Urinary bladder (tissue), 4 donors: ENCODE measurements around the gene BABAM2. TPM values are rescaled to one million over a fixed set of nuclear protein-coding genes. Genes with fewer than 3 reads are reported as not detected.

Source experiments
- DNase-seq: peaks from one replicate; pipeline ENCODE4 v3.0.0-alpha.2; 2015; ENCODE audit errors: extremely low spot score
- H3K27ac ChIP-seq: one replicate; pipeline ENCODE4 v1.5.1; 2013; ENCODE audit warnings: low read depth, mild to moderate bottlenecking, moderate library complexity
- H3K36me3 ChIP-seq: one replicate; pipeline ENCODE4 v1.6.1; 2013; ENCODE audit warnings: mild to moderate bottlenecking, moderate library complexity; ENCODE audit not compliant: insufficient read depth
- H3K4me1 ChIP-seq: one replicate; pipeline ENCODE4 v1.6.1; 2013; ENCODE audit warnings: mild to moderate bottlenecking, moderate library complexity; ENCODE audit not compliant: insufficient read depth
- H3K4me3 ChIP-seq: one replicate; pipeline ENCODE4 v1.5.1; 2013; ENCODE audit warnings: low read depth, low read length
- WGBS: extraction: QIAGEN DNeasy Blood & Tissue Kit; methylation state at CpG from one replicate; pipeline ENCODE4 v1.1.7; 2013; 5-methylcytosine and 5-hydroxymethylcytosine counted together
- polyA plus RNA-seq: library from polyadenylated mRNA; stranded (reverse); fragments of 200-250 nt; gene quantifications from one replicate; pipeline ENCODE4 v1.2.3, GENCODE V29; 2013
- total RNA-seq: library from RNA; depleted of rRNA; stranded (reverse); fragments of >200 nt; gene quantifications from one replicate; pipeline ENCODE4 v1.2.3, GENCODE V29; 2014
- donor health status: healthy with polysubstance abuse.
- donor health status: healthy.

BABAM2 gene
- total and polyA plus RNA-seq, 2 donors, result 37.0 to 40.6 TPM

GRCh38 chr2:28188436-28188835 is 297.9 kb downstream of the BABAM2 start:
- H3K4me3 ChIP-seq, result no peak overlapping the region
- DNase-seq, result no peak
- 77% methylated on average over 4 of the region's 4 CpGs for WGBS
- no peaks in the 10 kb centered on the region for H3K36me3 ChIP-seq
- no peak overlapping the region for H3K27ac ChIP-seq
- H3K4me1 ChIP-seq, result no peaks in the 10 kb centered on the region

- DNase-seq, result no peak
- Histone ChIP-seq H3K4me1 (no peaks in the 10 kb centered on the region), H3K4me3 (no peak overlapping the region), H3K36me3 (no peaks in the 10 kb centered on the region), H3K27ac (peak overlapping the region; percentile 12)
- 80% methylated on average over 10 of the region's 10 CpGs for WGBS
These were observed 303.3 kb downstream of the BABAM2 start for GRCh38 chr2:28193630-28194403.

GRCh38 chr2:28199995-28200679 is 309.6 kb downstream of the BABAM2 start:
- DNase-seq, result no peak
- Histone ChIP-seq H3K4me3 (no peak overlapping the region), H3K4me1 (no peaks in the 10 kb centered on the region), H3K27ac (no peak overlapping the region), H3K36me3 (no peaks in the 10 kb centered on the region)
- WGBS, result 98% methylated on average over 2 of the region's 2 CpGs

- Histone ChIP-seq H3K27ac (no peak overlapping the region), H3K4me1 (no peaks in the 10 kb centered on the region), H3K36me3 (no peaks in the 10 kb centered on the region), H3K4me3 (no peak overlapping the region)
- 33% methylated on average over 7 of the region's 7 CpGs for WGBS
- DNase-seq, result no peak
These were observed 311.2 kb downstream of the BABAM2 start for GRCh38 chr2:28201671-28202180.

GRCh38 chr2:28202719-28203118 is 312.2 kb downstream of the BABAM2 start:
- no peak overlapping the region for H3K4me3 ChIP-seq
- DNase-seq, result no peak
- no peaks in the 10 kb centered on the region for H3K4me1 ChIP-seq
- H3K36me3 ChIP-seq, result no peaks in the 10 kb centered on the region
- no peak overlapping the region for H3K27ac ChIP-seq
- WGBS, result 92% methylated on average over 3 of the region's 3 CpGs

GRCh38 chr2:28206762-28207161 is 316.2 kb downstream of the BABAM2 start:
- Histone ChIP-seq H3K4me1 (no peaks in the 10 kb centered on the region), H3K27ac (no peak overlapping the region), H3K4me3 (no peak overlapping the region), H3K36me3 (no peaks in the 10 kb centered on the region)
- WGBS, result 69% methylated on average over 3 of the region's 3 CpGs
- no peak for DNase-seq

- 92% methylated on average over 3 of the region's 3 CpGs for WGBS
- Histone ChIP-seq H3K4me3 (no peak overlapping the region), H3K36me3 (no peaks in the 10 kb centered on the region), H3K4me1 (no peaks in the 10 kb centered on the region), H3K27ac (no peak overlapping the region)
- DNase-seq, result no peak
These were observed 318.7 kb downstream of the BABAM2 start for GRCh38 chr2:28209261-28209691.

- Histone ChIP-seq H3K36me3 (no peaks in the 10 kb centered on the region), H3K4me3 (no peak overlapping the region), H3K27ac (no peak overlapping the region), H3K4me1 (no peaks in the 10 kb centered on the region)
- DNase-seq, result no peak
These were observed 319.3 kb downstream of the BABAM2 start for GRCh38 chr2:28209864-28210263.

- H3K4me1 ChIP-seq, result no peaks in the 10 kb centered on the region
- H3K36me3 ChIP-seq, result no peaks in the 10 kb centered on the region
- WGBS, result 89% methylated on average over 1 of the region's 1 CpG
- no peak overlapping the region for H3K27ac ChIP-seq
- DNase-seq, result no peak
- no peak overlapping the region for H3K4me3 ChIP-seq
These were observed 320.0 kb downstream of the BABAM2 start for GRCh38 chr2:28210535-28210934.

GRCh38 chr2:28216331-28216730 is 325.8 kb downstream of the BABAM2 start:
- H3K27ac ChIP-seq, result no peak overlapping the region
- no peaks in the 10 kb centered on the region for H3K4me1 ChIP-seq
- H3K36me3 ChIP-seq, result no peaks in the 10 kb centered on the region
- H3K4me3 ChIP-seq, result no peak overlapping the region
- 86% methylated on average over 2 of the region's 2 CpGs for WGBS
- no peak for DNase-seq

- no peak for DNase-seq
- no peak overlapping the region for H3K4me3 ChIP-seq
- no peaks in the 10 kb centered on the region for H3K4me1 ChIP-seq
- no peaks in the 10 kb centered on the region for H3K36me3 ChIP-seq
- no peak overlapping the region for H3K27ac ChIP-seq
- 98% methylated on average over 3 of the region's 3 CpGs for WGBS
These were observed 326.7 kb downstream of the BABAM2 start for GRCh38 chr2:28217042-28217740.

GRCh38 chr2:28219138-28219537 is 328.6 kb downstream of the BABAM2 start:
- Histone ChIP-seq H3K27ac (no peak overlapping the region), H3K36me3 (no peaks in the 10 kb centered on the region), H3K4me3 (no peak overlapping the region), H3K4me1 (no peaks in the 10 kb centered on the region)
- 68% methylated on average over 4 of the region's 4 CpGs for WGBS
- no peak for DNase-seq

GRCh38 chr2:28219758-28220368 is 329.3 kb downstream of the BABAM2 start:
- 81% methylated on average over 13 of the region's 13 CpGs for WGBS
- Histone ChIP-seq H3K27ac (no peak overlapping the region), H3K36me3 (no peaks in the 10 kb centered on the region), H3K4me1 (no peaks in the 10 kb centered on the region), H3K4me3 (no peak overlapping the region)
- DNase-seq, result no peak
